Head of caudate nucleus (tissue), 42 donors: ENCODE measurements around the gene IL17C.

Experiments
- DNase-seq, 42 donors: peaks; one replicate each; pipeline versions ENCODE4 v3.0.0 to v3.0.0-alpha.2; 2020 to 2021; ENCODE audit warnings: mixed read lengths in 7 of 42
- intact Hi-C: fragments of 100-400 bp; cut with DNase I; formaldehyde crosslinking; loops from one replicate; pipeline ENCODE4 v1.15.0; 2022

IL17C gene

GRCh38 chr16:88671806-88672205, 33.4 kb downstream of the IL17C start:
- intact Hi-C loops: no loop called here

GRCh38 chr16:88672776-88673175, 34.4 kb downstream of the IL17C start:
- intact Hi-C loops: no loop called here
- DNase-seq: peak in 28 of 42 donors; percentile 28 to 77 (median 52)

More at GRCh38 chr16:88671806-88672205, 33.4 kb downstream of the IL17C start:
- no peak for DNase-seq

DNA sequence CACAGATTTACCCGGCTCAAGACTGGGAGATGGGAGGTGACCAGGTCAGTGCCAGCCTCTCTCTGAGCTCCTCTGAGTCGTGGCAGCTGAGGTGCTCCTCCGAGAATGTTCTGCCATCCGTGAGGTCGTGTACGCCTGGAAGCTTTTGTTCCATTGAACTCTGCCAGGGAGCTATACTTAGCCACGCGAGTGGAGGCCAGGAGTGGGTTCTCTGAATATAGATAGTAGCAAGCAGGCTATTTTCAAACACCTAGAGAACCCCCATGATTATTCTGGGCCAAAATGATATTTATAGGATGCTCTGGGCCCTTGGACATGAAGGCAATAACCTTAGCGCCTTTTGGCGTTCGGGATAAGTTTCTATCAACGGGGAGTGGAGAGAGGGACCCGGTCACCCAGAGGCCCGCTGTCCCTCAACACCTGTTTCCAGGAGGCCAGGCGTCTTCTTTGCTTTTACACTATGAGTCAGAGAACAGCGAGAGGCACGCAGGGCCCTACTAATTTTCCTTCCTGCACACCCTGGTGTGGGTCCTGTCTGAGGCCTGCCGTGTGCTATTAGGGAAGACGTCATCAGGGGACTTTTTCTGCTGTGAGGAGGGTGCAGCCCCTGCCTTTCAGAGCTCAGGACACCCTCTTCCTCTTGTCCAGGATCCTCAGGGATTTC, 35.5 kb downstream of the IL17C start:
- DNase-seq: no peak
- intact Hi-C loops: no loop called here

DNA sequence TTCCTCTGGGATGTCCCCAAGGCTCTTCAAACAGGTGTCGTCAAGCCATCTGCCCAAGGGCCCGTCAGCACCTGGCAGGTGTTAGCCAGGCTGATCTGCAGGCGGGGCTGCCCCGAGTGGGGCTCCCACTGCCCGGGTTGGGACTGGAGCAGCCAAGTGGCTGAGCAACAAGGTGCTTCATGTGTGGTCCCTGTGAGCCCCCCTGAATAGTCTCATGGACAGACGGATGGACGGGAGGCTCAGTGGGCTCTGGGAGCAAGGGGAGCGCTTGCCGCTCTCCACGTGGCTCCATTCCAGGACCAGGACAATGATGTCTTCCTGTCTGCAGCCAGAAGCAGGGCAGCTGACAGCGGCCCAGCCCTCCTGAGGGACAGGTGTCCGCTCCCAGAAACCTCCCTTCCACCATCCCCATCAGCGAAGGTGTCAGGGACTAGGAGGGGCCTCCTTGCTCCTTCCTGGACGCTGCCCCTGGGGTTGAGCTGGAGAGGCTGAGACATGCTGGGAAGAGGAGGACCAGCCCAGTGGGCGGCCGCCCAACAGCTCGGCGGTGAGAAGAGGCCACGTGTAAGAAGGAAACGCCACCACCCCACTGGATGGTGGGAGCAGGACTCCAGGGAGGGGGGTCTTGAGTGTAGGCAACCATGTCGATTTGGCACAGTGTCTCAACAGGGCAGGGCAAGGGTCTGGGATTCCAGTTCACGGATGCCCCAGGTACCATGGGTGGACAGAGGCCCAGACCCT, 38.3 kb downstream of the IL17C start:
- intact Hi-C loops: no loop called here

DNA sequence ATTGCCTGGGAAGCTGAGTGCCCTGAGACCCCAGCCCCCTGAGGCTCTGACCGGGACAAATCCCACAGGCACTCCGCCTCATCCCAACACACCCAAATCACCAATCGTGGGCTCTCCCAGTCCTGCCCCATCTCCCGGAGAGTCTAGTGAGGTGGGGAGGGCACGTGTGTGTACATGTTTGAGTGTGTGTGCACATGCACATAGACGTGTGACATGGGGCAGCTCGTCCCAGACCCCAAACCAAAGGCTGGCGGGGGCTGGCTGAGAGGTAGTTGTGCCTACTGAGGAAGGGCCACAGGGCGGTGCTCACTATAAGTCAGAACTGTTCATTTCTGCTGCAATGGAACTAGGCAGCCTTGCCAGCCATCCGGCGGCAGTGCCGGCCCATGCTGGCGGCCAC, 39.3 kb downstream of the IL17C start:
- intact Hi-C loops: no loop called here
- DNase-seq: no peak

More for the DNA sequence above, 38.3 kb downstream of the IL17C start:
- DNase-seq: no peak

- no peak for DNase-seq
- intact Hi-C loops: no loop called here
These were observed 40.0 kb downstream of the IL17C start for GRCh38 chr16:88678224-88678979.

GRCh38 chr16:88680554-88681083, 42.2 kb downstream of the IL17C start:
- DNase-seq: no peak
- intact Hi-C loops: no loop called here

DNA sequence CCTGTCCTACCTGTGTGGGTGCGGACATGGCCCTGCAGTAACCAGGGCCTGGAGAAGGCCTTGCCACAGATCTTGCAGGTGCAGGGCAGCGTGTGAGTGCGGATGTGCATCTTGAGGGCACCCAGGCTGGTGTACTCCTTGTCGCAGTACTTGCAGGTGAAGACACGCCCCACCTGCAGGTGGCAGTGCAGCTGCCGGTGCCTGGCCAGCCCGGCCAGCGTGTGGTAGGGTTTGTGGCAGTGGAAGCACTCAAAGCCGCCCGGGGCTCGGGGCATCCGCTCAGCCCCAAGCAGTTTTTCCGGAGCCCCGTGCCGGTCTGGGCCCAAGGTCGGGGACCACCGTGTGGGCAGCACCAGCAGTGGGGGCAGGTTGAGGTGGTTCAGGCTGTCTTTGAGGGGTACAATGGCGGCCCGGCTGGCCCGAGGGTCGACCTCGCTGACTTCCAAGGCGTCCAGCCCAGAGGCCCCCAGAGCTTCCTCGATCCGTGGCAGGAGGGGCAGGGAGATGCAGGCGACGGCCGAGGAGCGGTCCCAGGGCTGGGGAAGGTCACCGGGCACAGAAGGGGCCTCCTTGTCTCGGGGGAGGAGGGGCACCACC, 42.8 kb downstream of the IL17C start:
- intact Hi-C loops: no loop called here
- DNase-seq: peak in 1 of 42 donors; percentile 19

DNA sequence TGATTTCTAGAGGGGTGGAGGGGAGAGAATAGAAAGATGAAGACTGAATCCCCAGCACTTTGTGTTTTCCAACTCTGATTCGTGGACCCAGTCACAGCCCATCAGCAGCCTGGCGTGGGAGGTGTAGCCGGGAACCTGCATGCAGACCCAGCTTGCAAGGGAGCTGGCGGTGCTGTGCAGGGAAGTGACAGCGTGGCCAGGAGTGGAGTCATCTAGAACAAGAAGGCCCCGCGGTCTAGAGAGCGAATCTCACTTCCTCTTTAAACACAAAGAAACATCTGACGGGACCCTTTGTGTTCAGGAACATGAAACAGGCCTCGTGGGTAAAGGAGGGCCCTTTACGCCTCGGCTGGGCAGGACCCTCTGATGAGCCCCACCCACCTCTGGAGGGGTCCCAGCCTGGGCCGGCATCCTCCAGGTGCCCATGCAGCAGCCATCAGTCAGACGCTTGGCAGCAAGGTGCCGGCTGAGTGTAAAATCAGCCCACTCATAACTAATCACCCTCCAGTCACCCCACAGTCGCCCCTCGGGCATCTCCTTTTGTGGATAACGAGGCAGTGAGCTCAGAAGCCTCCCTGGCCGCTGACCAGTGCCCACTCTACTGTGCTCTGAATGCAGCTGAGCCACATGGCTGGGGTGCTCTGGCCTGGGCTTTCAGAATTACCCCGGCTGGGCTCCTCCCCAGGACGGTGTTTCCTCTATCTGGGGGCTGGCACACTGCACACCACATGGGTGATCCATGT, 43.5 kb downstream of the IL17C start:
- peak; percentile 32 to 86 (median 70) for DNase-seq

DNA sequence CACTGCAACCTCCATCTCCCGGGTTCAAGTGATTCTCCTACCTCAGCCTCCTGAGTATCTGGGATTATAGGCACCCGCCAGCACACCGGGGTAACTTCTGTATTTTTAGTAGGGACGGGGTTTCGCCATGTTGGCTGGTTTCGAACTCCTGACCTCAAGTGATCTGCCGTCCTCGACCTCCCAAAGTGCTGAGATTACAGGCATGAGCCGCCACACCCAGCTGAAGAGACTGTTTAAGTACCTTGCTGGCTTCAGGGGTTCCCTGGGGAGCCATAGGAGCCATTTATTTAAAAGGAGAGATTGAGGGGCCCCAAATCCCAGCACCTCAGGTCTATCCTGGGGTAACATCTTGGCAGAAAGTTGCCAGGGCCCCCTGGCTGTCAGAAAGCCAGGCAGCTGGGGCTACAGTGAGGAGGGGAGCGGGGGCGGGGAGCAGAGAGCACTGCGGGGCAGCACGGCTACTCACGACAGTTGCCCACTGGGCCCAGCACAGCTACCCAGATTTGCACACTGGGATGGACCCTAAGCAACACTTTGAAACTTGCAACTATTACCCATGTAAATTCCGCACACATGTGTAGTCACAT, 46.3 kb downstream of the IL17C start:
- DNase-seq: no peak
- intact Hi-C loops: no loop called here

More for the DNA sequence above, 43.5 kb downstream of the IL17C start:
- intact Hi-C loops: no loop called here

- intact Hi-C loops: no loop called here
- DNase-seq: peak in 19 of 42 donors; percentile 24 to 62 (median 46)
These were observed 47.0 kb downstream of the IL17C start for GRCh38 chr16:88685156-88686061.

- intact Hi-C loops: no loop called here
- peak in 21 of 42 donors; percentile 29 to 66 (median 48) for DNase-seq
These were observed 47.7 kb downstream of the IL17C start for GRCh38 chr16:88686062-88686438.

- DNase-seq: peak in 39 of 42 donors; percentile 41 to 84 (median 67)
- intact Hi-C loops: no loop called here
These were observed 48.3 kb downstream of the IL17C start, which contains the start of gene SNAI3 for GRCh38 chr16:88686439-88687253. SNAI3 (minus strand) TSS chr16:88686507; CDS start chr16:88686406, 101 bp downstream.

DNA sequence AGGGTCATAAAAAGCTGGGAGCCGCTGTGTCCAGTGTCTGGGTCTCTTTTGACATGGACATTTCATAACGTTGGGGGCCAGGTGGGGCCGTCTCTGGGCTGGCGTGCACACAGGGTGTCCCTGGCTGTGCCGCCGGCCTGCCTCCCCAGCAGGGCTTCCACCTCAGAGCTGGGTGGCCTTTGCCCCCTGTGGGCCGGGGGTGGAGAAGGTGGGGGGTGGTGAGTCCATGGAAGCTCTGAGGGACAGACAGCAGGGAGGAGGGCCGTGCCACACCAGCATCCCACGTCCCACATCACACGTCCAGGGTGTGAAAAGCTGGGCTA, 48.8 kb downstream of the IL17C start:
- DNase-seq: no peak
- intact Hi-C loops: no loop called here

- intact Hi-C loops: no loop called here
These were observed 49.3 kb downstream of the IL17C start for GRCh38 chr16:88687676-88688012.

GRCh38 chr16:88688013-88688778, 49.8 kb downstream of the IL17C start:
- DNase-seq: peak in 16 of 42 donors; percentile 23 to 64 (median 45)
- intact Hi-C loops: no loop called here

More at GRCh38 chr16:88687676-88688012, 49.3 kb downstream of the IL17C start:
- no peak for DNase-seq
